NCI-H2081 (cell line): Measurements from ENCODE around the gene PLEKHH2.

ENCODE experiments used
- DNase-seq, 2 experiments: peaks; one replicate each; lab custom pipeline; 2025; lab: John Stamatoyannopoulos, UW

The PLEKHH2 gene

DNA sequence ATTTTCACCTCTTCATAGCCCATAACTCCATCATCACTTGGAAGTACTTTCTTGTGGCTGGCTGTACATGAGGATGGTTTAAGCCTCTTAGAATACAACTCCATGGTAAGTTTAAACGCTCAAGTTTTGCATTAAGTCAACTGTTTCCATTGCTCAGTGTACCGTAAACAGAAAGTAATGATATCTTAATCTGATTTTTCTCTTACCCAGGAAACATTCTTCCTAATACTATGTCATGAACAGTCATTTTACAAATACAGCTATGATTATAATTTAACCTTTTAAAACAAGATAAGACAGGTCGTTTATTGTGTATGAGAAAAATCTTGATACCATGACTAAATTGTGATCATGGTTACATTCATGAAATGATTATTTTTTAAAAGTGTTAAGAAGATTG is 125.2 kb downstream of the PLEKHH2 start:
- DNase-seq: no peak

DNA sequence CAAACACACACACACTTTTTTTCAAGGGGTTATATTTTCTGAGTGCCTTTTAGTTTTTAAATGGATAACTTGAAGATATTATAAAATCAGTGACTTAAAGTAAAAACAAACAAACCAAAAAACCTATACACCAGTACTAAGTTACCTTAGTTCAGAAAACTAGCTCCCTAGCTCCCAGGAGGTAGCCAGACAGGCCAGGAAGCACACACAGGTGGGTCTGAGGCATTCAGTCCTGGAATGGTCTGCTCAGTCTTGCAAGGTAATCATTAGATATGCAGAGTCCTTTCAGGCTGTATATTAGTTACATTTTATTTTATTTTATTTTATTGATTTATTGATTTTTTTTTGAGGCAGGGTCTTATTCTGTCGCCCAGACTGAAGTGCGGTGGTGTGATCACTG is 126.0 kb downstream of the PLEKHH2 start:
- DNase-seq: no peak

DNA sequence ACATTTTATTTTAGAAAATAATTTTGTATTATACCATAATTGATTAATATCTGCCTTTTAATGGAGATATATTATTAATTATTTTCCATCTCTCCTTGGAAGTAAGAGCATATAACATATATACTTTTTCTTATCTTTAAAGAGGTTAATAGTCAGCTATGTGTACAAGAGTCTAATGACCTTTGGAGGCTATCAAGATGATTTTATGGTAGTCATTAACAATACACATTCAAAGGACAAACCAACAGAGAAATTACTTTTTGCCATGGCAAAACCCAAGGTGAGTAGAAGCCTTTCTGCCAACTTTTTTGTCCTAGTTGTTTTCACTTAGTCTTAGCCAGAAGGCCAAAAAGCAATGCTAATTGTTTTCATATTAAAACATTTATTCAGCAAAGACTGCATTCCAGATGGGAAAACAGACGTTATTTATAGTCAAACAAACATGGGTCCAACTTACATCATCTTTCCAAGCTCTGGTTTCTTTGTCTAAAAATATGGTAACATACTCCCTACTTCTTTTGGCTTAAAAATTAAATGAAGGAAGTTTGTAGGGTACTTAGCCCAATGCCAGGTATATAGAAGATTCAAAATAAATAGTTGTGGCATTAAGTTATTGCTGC is 127.1 kb downstream of the PLEKHH2 start:
- DNase-seq: no peak

GRCh38 chr2:43766006-43766405 is 128.9 kb downstream of the PLEKHH2 start:
- no peak for DNase-seq

DNA sequence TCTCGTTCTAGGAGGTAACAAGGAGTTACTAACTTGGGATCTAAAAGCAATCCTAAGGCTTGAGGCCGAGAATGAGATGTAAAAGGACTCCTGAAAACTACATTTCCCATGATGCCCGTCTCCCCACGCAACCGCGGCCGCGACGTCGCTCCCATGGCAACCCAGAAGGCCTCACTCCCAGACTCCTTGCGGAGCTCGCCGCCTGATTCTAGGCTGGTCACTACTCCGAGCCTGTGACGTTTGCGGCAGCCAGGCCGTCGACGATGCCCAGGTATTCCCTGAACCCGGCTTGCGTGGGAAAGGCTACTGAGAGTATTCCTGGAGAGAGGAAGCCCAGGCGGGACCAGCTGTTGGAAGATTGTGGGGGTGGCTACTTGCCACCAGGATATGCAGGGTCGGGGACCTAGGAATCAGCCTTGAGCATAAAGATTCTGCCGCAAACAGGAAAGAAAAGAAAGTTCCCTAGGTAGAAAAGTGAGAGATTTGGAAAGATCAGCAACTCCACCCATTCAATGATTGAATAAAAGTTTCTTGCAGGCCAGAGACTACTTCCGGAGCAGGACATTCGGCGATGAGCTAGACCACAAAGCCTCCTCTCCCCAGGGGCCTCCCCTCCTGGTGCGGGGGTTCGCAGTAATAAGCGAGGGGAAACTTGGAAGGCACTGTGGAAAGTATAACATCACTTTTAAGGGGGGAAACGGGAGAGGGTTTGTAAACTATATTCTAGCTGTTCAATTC is 137.0 kb downstream of the PLEKHH2 start, which contains the start of gene DYNC2LI1:
Gene DYNC2LI1, plus strand, starts transcription at position 164 of the 738 bp plus-strand sequence. Its CDS starts 100 bp downstream, at position 264.
- DNase-seq: peak; percentile 84 to 93

- DNase-seq: peak in 1 of 2 experiments; percentile 40
These were observed 137.6 kb downstream of the PLEKHH2 start for GRCh38 chr2:43774617-43775016.

GRCh38 chr2:43776324-43776723 is 139.3 kb downstream of the PLEKHH2 start:
- no peak for DNase-seq

- no peak for DNase-seq
These were observed 140.4 kb downstream of the PLEKHH2 start for GRCh38 chr2:43777306-43777926.

DNA sequence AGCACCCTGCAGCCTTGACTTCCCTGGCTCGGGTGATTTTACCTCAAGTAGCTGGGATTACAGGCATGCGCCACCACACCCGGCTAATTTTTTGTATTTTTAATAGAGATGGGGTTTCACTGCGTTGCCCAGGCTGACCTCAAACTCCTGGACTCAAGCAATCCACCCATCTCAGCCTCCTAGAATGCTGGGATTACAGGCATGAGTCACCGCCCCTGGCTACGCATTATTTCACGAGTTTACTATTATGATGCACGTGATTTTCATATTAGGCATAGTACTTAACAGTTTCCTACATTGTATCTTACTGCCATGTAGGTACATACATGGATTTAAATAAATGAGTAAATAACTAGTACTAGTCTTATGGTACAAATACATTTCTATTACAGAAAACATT is 141.2 kb downstream of the PLEKHH2 start:
- no peak for DNase-seq

DNA sequence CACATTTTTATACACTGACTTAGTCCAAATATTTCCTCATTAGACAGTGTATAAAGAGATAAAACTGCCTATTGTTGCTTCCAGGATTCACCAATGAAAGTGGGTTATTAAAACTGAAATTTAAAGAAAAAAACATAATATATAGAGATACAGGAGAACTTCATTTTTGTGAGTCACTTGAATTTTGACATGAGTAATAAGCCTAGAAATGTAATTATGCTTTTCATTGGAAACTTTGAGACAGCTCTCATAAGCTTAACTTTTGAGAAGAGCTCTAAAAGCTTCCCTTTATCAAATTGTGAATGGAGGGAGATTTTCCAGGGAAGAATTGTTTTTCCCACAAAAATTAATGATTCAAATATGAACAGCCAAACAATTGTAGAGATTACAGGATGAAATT is 150.8 kb downstream of the PLEKHH2 start:
- no peak for DNase-seq

- no peak for DNase-seq
These were observed 151.6 kb downstream of the PLEKHH2 start for GRCh38 chr2:43788646-43789045.

DNA sequence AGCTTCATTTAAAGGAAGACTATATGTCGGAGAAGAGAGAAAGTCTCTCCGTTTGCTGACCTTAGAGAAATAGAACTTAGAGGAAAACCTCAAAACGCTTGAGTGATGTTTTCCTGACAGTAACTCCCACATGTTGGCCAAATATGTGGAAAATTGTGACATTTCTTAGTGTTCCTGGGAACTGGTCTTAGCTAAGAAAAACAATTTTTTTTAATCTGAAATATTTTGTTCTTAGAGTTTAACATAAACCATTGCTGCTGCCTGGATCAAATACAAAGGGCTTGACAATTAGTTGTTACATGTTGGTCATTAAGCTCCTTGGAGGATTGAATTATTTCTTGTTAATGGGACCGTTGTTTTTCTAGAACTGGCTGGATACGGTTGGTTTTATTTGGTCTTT is 153.1 kb downstream of the PLEKHH2 start:
- DNase-seq: no peak

DNA sequence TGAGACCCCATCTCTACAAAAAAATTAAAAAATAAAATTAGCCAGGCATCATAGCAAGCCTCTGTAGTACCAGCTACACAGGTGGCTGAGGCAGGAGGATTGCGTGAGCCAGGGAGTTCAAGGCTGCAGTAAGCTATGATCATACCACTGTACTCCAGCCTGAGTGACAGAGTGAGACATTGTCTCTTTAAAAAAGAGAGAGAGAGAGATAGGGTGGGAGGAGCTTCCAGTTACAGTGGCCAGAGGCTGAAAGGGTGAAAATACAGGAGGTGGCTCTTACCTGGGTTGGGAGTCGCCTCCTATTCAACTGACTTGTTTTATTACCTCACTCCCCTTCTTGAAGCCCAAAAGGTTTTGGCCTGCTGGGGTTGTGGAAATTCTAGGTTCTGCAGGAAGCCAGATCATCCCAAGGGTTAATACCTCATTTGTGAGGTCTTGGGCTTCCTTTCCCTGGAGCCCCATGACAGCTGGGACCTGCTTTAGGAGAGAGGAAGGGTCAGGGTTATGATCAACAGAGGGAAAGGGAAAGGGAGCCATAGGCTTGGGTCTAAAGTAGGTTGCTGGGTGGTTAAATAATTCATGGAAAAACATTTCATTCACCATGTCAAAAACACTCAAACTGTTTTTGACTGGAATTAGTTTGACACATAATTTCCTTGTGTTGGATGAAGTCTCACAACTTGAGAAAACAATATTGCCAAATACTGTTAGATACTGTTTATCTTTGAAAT is 154.1 kb downstream of the PLEKHH2 start:
- DNase-seq: no peak

- no peak for DNase-seq
These were observed 155.6 kb downstream of the PLEKHH2 start for GRCh38 chr2:43792653-43793052.

GRCh38 chr2:43794956-43795355 is 157.9 kb downstream of the PLEKHH2 start:
- DNase-seq: no peak

DNA sequence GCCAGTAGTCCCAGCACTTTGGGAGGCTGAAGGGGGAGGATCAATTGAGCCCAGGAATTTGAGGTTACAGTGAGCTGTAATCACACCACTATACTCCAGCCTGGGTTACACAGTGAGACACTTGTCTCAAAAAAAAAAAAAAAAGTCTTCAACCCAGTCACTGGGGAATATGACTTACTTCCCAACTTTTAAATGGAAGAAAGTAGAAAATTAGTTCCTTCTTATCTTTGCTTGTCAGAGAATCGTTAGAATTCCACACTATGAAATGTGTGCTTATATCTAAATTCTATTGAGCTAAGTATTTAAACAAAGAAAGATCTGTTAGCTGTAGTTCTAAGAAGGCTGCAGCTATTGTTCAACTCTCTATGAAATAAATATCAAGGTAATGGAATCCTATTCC is 159.1 kb downstream of the PLEKHH2 start:
- no peak for DNase-seq

DNA sequence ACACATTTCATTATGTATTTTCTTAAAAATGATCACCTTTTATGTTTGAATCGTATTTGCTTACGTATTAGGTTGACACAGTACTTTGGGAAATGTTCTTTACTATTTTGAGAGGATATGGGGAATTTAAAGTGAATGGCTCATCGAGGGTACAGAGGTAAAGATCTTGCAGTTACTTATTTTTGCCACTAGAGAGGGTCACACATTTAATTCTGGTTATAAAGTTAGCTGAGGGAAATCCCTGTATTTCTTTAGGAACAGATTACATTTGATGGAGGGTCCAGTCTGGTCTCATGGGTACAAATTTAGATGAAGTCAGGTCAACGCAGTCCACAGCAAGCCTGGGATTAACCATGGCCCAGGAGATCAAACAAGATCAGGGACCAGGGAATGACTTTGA is 161.2 kb downstream of the PLEKHH2 start:
- DNase-seq: no peak

DNA sequence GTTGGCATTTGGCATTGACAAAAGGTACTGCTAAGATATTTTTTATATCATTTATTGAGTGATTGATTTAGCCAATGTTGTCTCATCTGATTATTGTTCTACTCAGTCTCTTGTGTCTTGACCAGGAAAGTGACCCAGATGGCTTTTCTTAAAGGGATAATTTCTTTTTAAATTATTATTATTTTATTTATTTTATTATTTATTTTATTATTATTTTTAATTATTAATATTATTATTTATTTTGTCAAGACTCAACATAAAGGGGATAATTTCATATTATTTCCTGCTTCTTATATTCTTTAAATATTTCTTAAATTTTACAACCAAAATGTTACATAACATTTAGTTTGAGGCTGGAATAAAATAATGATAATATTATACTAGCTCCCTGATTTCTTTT is 163.8 kb downstream of the PLEKHH2 start:
- DNase-seq: no peak

GRCh38 chr2:43802135-43802534 is 165.1 kb downstream of the PLEKHH2 start:
- DNase-seq: no peak

DNA sequence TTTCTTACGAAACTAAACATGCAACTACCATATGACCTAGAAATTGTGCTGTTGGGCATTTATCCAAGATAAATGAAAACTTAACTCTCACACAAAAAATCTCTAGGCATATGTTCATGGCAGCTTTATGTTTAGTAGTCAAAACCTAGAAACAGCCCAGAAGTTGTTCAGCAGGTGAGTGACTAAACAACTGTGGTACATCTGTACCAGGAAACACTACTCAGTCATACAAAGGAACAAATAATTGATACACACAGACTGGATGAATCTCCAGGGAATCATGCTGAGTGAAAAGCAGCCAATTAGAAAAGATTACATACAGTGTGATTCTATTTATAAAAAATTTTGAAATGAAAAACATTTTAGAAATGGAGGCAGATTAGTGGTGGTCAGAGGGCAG is 166.1 kb downstream of the PLEKHH2 start:
- no peak for DNase-seq

GRCh38 chr2:43806719-43807031 is 169.6 kb downstream of the PLEKHH2 start:
- DNase-seq: no peak

- no peak for DNase-seq
These were observed 173.4 kb downstream of the PLEKHH2 start for GRCh38 chr2:43810452-43810851.

- no peak for DNase-seq
These were observed 173.8 kb downstream of the PLEKHH2 start for GRCh38 chr2:43810888-43811287.
